GM19238 (cell line): ENCODE measurements around the gene RAVER1.
"Not testable (repeated sequence)": the region's sequence is repeated elsewhere in the genome, so short reads cannot be mapped to it uniquely, and the experiment has no call there.

Experiments used
- DNase-seq: peaks from one replicate; pipeline ENCODE4 v3.0.0; 2011; ENCODE audit warnings: low spot score; ENCODE audit not compliant: insufficient read length

The RAVER1 gene, protein sequence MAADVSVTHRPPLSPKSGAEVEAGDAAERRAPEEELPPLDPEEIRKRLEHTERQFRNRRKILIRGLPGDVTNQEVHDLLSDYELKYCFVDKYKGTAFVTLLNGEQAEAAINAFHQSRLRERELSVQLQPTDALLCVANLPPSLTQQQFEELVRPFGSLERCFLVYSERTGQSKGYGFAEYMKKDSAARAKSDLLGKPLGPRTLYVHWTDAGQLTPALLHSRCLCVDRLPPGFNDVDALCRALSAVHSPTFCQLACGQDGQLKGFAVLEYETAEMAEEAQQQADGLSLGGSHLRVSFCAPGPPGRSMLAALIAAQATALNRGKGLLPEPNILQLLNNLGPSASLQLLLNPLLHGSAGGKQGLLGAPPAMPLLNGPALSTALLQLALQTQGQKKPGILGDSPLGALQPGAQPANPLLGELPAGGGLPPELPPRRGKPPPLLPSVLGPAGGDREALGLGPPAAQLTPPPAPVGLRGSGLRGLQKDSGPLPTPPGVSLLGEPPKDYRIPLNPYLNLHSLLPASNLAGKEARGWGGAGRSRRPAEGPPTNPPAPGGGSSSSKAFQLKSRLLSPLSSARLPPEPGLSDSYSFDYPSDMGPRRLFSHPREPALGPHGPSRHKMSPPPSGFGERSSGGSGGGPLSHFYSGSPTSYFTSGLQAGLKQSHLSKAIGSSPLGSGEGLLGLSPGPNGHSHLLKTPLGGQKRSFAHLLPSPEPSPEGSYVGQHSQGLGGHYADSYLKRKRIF

GRCh38 chr19:10332965-10333757 lies at the start of gene RAVER1:
RAVER1 (minus strand) TSS chr19:10333529; CDS start chr19:10333507, 22 bp downstream.
- DNase-seq, result peak; percentile 99

- not testable (repeated sequence) for DNase-seq
Measured at GRCh38 chr19:10383223-10383499, 49.8 kb upstream of the RAVER1 start.

GRCh38 chr19:10380313-10381102 lies 47.2 kb upstream of the RAVER1 start, which contains the start of gene TYK2:
TYK2 (minus strand) TSS chr19:10380572; CDS start chr19:10378406, 2,166 bp downstream.
- DNase-seq, result peak; percentile 100

- no peak for DNase-seq
Measured at GRCh38 chr19:10379880-10380312, 46.6 kb upstream of the RAVER1 start.

- no peak for DNase-seq
Measured at GRCh38 chr19:10378124-10378523, 44.8 kb upstream of the RAVER1 start.

DNA sequence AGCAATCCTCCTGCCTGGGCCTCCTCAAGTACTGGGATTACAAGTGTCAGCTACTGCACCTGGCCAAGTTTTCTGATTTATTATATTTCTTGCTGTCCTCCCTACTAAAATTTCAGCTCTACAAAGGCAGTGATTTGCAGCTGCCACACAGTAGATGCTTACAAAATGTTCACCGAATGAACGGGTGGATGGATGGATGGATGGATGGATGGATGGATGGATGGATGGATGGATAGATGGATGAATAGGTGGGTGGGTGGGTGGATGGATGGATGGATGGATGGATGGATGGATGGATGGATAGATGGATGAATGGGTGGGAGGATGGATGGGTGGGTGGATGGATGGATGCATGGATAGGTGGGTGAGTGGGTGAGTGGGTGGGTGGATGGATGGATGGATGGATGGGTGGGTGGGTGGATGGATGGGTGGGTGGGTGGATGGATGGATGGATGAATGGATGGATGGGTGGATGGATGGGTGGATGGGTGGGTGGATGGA lies 43.9 kb upstream of the RAVER1 start:
- DNase-seq, result not testable (repeated sequence)

DNA sequence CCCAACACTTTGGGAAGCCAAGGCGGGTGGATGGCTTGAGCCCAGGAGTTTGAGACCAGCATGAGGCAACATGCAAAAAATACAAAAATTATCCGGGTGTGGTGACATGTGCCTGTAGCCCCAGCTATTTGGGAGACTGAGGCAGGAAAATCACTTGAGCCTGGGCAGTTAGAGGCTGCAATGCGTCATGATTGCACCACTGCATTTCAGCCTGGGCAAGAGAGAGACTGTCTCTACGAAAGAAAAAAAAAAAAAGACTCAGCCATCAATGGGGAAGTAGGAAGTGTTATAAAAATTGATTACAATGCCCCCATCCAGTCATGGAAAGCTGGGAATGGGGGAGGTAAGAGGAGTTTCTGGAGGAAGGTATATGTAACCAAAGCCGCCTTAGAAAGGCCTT lies 41.6 kb upstream of the RAVER1 start:
- no peak for DNase-seq

DNA sequence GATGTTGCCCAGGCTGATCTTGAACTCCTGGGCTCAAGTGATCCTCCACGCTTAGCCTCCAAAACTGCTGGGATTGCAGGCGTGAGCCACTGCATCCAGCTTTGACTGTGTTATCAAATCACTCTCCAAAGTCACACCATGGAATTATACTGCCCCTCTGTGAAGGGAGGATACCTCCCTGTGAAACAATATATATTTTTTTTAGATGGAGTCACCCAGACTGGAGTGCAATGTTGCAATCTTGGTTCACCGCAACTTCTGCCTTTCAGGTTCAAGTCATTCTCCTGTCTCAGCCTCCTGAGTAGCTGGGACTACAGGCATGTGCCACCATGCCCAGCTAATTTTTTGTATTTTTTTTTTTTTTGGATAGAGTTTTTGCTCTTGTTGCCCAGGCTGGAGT lies 39.4 kb upstream of the RAVER1 start:
- no peak for DNase-seq

DNA sequence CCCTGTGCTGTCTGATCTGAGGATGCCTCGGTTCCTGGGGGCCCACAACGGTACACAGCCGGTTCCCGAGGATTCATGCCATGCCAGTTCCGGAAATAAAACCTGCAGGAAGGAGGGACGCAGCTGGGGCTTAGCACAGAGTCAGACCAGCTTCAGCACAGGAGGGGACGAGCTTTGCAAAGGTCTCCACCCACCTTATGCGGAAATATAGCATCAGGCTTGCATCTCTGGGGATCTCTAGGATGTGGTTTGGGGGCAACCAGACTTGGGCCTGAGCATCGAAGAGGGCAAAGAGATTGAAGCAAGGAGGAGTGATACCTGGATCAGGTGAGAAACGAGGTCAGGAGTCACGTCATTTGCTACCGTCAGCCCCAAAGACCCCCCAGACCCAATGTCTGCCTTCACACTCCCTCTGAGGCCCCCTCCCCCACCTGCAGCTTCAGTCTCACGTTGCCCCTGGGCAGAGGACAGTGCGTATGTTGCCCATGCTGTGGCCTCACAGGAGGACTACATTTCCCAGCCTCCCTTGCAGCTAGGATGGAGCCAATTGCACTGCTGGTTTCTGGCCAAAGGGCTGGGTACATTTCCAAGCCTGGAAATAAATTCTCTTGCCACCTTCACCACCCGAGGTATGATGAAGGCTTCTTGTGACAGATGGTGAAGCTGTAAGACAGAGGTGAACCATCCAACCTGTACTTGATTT lies 34.9 kb upstream of the RAVER1 start:
- no peak for DNase-seq

GRCh38 chr19:10366950-10367512 lies 33.7 kb upstream of the RAVER1 start:
- not testable (repeated sequence) for DNase-seq

DNA sequence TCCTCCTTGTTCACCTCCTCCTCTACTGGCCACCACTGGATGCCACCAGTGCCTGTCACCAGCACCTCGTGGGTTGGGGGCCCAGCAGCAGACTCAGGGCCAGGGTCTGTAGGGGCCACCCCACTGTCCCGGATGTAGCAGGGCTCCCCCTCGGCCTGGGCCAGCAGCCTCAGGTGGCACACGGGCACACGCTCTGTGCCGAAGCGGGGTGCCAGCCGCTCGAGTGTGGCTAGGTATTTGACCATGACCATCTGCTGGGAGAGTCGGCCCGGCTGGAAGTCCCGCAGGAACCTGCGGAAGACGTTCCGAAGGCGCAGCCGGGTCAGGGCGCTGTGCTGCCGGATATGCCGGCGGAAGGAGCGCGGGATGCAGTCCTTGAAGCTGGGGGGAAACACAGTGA lies 32.2 kb upstream of the RAVER1 start:
- no peak for DNase-seq

GRCh38 chr19:10364644-10365043 lies 31.3 kb upstream of the RAVER1 start:
- DNase-seq, result no peak

- no peak for DNase-seq
Measured at GRCh38 chr19:10363789-10364281, 30.5 kb upstream of the RAVER1 start.

- no peak for DNase-seq
Measured at GRCh38 chr19:10362259-10362658, 28.9 kb upstream of the RAVER1 start.

- DNase-seq, result no peak
Measured at GRCh38 chr19:10361569-10362011, 28.3 kb upstream of the RAVER1 start.

GRCh38 chr19:10356431-10356830 lies 23.1 kb upstream of the RAVER1 start:
- no peak for DNase-seq

GRCh38 chr19:10353793-10354391 lies 20.6 kb upstream of the RAVER1 start:
- no peak for DNase-seq

DNA sequence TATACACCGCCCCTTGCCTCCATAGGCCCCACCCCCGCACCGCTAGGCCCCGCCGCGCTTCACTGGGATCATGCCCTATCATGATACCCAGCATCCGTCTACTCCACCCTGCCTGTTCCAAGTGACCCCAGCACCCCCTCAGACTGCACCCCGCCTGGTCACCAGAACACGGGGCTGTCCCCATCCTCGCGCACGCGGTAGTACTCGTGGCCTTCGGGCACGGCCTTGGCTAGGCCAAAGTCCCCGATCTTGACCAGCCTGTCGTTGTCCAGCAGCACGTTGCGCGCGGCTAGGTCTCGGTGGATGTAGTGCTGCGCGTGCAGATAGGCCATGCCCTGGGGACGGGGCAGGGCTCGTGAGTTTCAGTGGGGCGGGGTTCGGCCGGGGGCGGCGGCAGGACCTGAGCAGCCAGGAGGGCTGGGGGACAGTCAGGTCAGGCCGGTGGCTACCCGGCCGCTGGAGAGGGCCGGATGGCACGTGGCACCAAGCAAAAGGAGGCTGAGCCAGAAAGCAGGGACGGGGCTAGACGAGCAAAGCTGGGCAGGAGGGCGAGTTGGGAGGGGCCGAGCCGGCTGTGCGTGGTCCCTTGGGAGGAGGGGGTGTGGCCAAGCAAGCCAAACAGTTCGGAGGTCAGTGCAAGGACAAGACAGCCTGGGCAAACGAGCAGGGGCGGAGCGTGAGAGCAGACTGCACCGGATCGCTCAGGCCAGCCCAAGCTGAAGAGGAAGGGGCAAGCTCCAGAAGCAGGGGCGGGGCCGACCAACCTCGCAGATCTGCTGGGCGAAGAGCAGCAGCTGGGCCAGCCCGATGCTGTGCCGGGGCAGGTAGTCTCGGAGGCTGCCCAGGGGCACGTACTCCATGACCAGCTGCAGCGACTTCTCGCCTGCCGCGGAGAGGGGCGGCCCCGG lies 19.7 kb upstream of the RAVER1 start:
- DNase-seq, result no peak
